Measurements from ENCODE around the gene FAM120B. TPM values are rescaled to one million over a fixed set of nuclear protein-coding genes. Genes with fewer than 3 reads are reported as not detected.

The FAM120B gene
- total and polyA plus RNA-seq, 2 experiments from 2014 or later = 17.1 to 29.1 TPM

- no peak for TF ChIP-seq EZH2 (IDR thresholded peaks at IDR 0.05; ENCODE audit: insufficient read depth, poor library complexity, severe bottlenecking)
- no peak for TF ChIP-seq EZH2phosphoT487 (IDR thresholded peaks at IDR 0.05; ENCODE audit: insufficient read depth, low read depth)
- WGBS, 2 experiments (ENCODE audit: low coverage in 1 of 2, low lambda C conversion rate in 2 of 2, missing lambda C conversion rate in 2 of 2) = 3 to 4% methylated on average over 15 of the region's 15 CpGs
- peaks cover 22% of the 10 kb centered on the region for H3K4me1 ChIP-seq (ENCODE audit: insufficient read depth)
- no peaks in the 10 kb centered on the region for H3K27me3 ChIP-seq (replicated peaks; ENCODE audit: insufficient read depth)
- peaks cover 8% of the 10 kb centered on the region for H4K20me1 ChIP-seq (ENCODE audit: insufficient read depth)
- peak overlapping the region; percentile 93 for H3K4me3 ChIP-seq
- DNase-seq = peak; percentile 45
- H2AFZ ChIP-seq = peak overlapping the region; percentile 83
- in situ Hi-C loops (cut with MboI) = no loop called here
- H3K36me3 ChIP-seq (ENCODE audit: low read depth) = no peaks in the 10 kb centered on the region
- H3K9ac ChIP-seq = peak overlapping the region; percentile 97
- no peaks in the 10 kb centered on the region for H3K9me2 ChIP-seq (ENCODE audit: insufficient read depth)
- peak overlapping the region; percentile 58 for H3K27ac ChIP-seq
- H3K9me3 ChIP-seq (ENCODE audit: low read depth) = no peaks in the 10 kb centered on the region
- peak overlapping the region; percentile 99 for H3K4me2 ChIP-seq (ENCODE audit: unreplicated experiment)
- H3F3A ChIP-seq (ENCODE audit: insufficient read depth) = no peaks in the 10 kb centered on the region
- H3K79me2 ChIP-seq (ENCODE audit: insufficient read depth) = peaks cover 56% of the 10 kb centered on the region
Measured at GRCh38 chr6:170307080-170307545, 555 bp downstream of the FAM120B start.

GRCh38 chr6:170308761-170309160 is 2.2 kb downstream of the FAM120B start:
- Histone ChIP-seq H3K4me1 (ENCODE audit: insufficient read depth) (peaks cover 22% of the 10 kb centered on the region), H2AFZ (no peak overlapping the region), H3K4me3 (peak overlapping the region; percentile 28), H3K27ac (no peak overlapping the region), H3K9me3 (ENCODE audit: low read depth) (no peaks in the 10 kb centered on the region), H3K79me2 (ENCODE audit: insufficient read depth) (peaks cover 72% of the 10 kb centered on the region), H3K9me2 (ENCODE audit: insufficient read depth) (no peaks in the 10 kb centered on the region), H3K27me3 (replicated peaks; ENCODE audit: insufficient read depth) (no peaks in the 10 kb centered on the region), H3K4me2 (ENCODE audit: unreplicated experiment) (peak overlapping the region; percentile 33), H4K20me1 (ENCODE audit: insufficient read depth) (peaks cover 15% of the 10 kb centered on the region), H3F3A (ENCODE audit: insufficient read depth) (no peaks in the 10 kb centered on the region), H3K9ac (peak overlapping the region; percentile 25), H3K36me3 (ENCODE audit: low read depth) (no peaks in the 10 kb centered on the region)
- DNase-seq = no peak
- WGBS, 2 experiments (ENCODE audit: low coverage in 1 of 2, low lambda C conversion rate in 2 of 2, missing lambda C conversion rate in 2 of 2) = 74 to 83% methylated on average over 1 of the region's 1 CpG
- in situ Hi-C loops (cut with MboI) = no loop called here
- TF ChIP-seq EZH2phosphoT487 (IDR thresholded peaks at IDR 0.05; ENCODE audit: insufficient read depth, low read depth) (no peak), EZH2 (IDR thresholded peaks at IDR 0.05; ENCODE audit: insufficient read depth, poor library complexity, severe bottlenecking) (no peak)

- in situ Hi-C loops (cut with MboI) = no loop called here
- Histone ChIP-seq H3K79me2 (ENCODE audit: insufficient read depth) (peaks cover 100% of the 10 kb centered on the region), H3F3A (ENCODE audit: insufficient read depth) (no peaks in the 10 kb centered on the region), H3K4me1 (ENCODE audit: insufficient read depth) (peaks cover 22% of the 10 kb centered on the region), H3K9me3 (ENCODE audit: low read depth) (no peaks in the 10 kb centered on the region), H3K27ac (no peak overlapping the region), H3K9ac (no peak overlapping the region), H3K36me3 (ENCODE audit: low read depth) (no peaks in the 10 kb centered on the region), H3K4me3 (no peak overlapping the region), H4K20me1 (ENCODE audit: insufficient read depth) (peaks cover 33% of the 10 kb centered on the region), H3K9me2 (ENCODE audit: insufficient read depth) (no peaks in the 10 kb centered on the region), H3K27me3 (replicated peaks; ENCODE audit: insufficient read depth) (no peaks in the 10 kb centered on the region), H3K4me2 (ENCODE audit: unreplicated experiment) (no peak overlapping the region), H2AFZ (no peak overlapping the region)
- 76 to 79% methylated on average over 5 of the region's 5 CpGs for WGBS, 2 experiments (ENCODE audit: low coverage in 1 of 2, low lambda C conversion rate in 2 of 2, missing lambda C conversion rate in 2 of 2)
- DNase-seq = peak; percentile 46
- TF ChIP-seq EZH2 (IDR thresholded peaks at IDR 0.05; ENCODE audit: insufficient read depth, poor library complexity, severe bottlenecking) = no peak
- TF ChIP-seq EZH2phosphoT487 (IDR thresholded peaks at IDR 0.05; ENCODE audit: insufficient read depth, low read depth) = no peak
Measured at GRCh38 chr6:170311696-170312095, 5.1 kb downstream of the FAM120B start.

DNA sequence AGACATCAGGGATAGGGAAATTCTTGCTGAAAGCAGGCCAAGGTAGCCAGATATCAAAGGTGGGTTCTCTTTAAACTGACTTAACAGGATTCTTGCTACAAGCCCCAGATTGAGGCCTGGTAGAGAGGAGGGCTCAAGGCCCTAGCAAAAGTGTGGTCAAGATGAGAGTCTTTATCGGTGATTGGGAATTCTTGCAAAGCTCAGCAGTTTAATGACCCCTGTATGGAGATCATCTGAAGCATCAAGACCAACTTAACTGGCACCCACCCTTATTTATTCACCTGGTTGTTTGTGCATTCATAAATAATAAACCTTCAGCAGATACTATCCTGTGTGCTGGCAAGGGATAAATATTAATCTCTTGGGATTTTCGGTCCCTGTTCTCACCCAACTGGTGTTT is 6.3 kb downstream of the FAM120B start:
- Histone ChIP-seq H3K4me2 (ENCODE audit: unreplicated experiment) (no peak overlapping the region), H4K20me1 (ENCODE audit: insufficient read depth) (peaks cover 33% of the 10 kb centered on the region), H3K27ac (no peak overlapping the region), H3K4me3 (no peak overlapping the region), H3K4me1 (ENCODE audit: insufficient read depth) (peaks cover 16% of the 10 kb centered on the region), H3K9me3 (ENCODE audit: low read depth) (no peaks in the 10 kb centered on the region), H3F3A (ENCODE audit: insufficient read depth) (no peaks in the 10 kb centered on the region), H3K27me3 (replicated peaks; ENCODE audit: insufficient read depth) (no peaks in the 10 kb centered on the region), H3K9me2 (ENCODE audit: insufficient read depth) (no peaks in the 10 kb centered on the region), H3K9ac (no peak overlapping the region), H3K36me3 (ENCODE audit: low read depth) (0 out of 2 replicates have a peak, but pooled peaks cover 6% of the 10 kb centered on the region), H3K79me2 (ENCODE audit: insufficient read depth) (peaks cover 100% of the 10 kb centered on the region), H2AFZ (no peak overlapping the region)
- no peak for DNase-seq
- WGBS, 2 experiments (ENCODE audit: low coverage in 1 of 2, low lambda C conversion rate in 2 of 2, missing lambda C conversion rate in 2 of 2) = 97 to 100% methylated on average over 2 of the region's 2 CpGs
- in situ Hi-C loops (cut with MboI) = no loop called here
- TF ChIP-seq EZH2 (IDR thresholded peaks at IDR 0.05; ENCODE audit: insufficient read depth, poor library complexity, severe bottlenecking) = no peak
- TF ChIP-seq EZH2phosphoT487 (IDR thresholded peaks at IDR 0.05; ENCODE audit: insufficient read depth, low read depth) = no peak
